GM18951 (cell line): Measurements from ENCODE around the gene PACSIN1.
"Not testable (repeated sequence)": the region's sequence is repeated elsewhere in the genome, so short reads cannot be mapped to it uniquely, and the experiment has no call there.

ENCODE experiments used
- POLR2A ChIP-seq: IDR thresholded peaks from 4 replicates; pipeline ENCODE4 v1.6.1; 2011; ENCODE audit warnings: mild to moderate bottlenecking; ENCODE audit not compliant: insufficient read length, insufficient read depth; ENCODE audit errors: extremely low read depth
- in situ Hi-C: fragments of 300-500 bp; cut with MboI; formaldehyde crosslinking; loops from one replicate; pipeline ENCODE4 v1.12.0; 2022; ENCODE audit warnings: low sequenced_read_pairs, mixed read lengths, inconsistent platforms; ENCODE audit not compliant: unreplicated experiment

Gene PACSIN1

DNA sequence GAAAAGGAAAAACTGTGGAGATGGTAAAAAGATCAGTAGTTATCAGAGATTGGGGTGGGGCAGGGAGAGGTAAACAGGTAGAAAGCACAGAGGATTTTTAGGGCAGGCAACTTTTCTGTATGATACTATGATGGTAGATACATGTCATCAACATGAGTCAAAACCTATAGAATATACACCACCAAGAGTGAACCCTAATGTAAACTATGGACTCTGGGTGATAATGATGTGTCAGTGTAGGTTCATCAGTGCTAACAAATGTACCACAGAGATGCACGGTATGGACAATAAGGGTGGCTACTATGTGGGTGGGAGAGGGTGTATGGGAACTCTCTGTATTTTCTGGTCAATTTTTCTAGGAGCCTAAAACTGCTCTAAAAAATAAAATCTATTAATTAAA is 18.5 kb downstream of the PACSIN1 start:
- in situ Hi-C loops = no loop called here
- TF ChIP-seq POLR2A = no peak

DNA sequence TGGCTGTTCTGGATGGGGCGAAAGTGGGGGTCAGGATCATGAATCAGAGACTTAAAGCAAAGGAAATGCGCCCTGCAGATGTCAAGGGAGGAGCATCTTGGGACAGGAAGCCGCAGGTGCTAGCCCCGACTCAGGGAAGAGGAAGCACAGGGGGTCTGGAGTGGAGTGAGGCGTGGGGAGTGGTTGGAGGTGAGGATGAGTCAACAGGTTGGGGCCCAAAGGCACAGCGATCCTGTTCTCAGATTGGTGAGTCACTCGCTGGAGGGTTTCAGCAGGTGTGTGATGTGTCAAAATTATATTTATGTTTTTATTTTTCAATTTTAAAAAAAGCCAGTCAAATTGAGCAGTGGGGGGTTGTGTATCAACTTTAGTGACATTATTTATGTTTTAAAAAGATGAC is 19.0 kb downstream of the PACSIN1 start:
- TF ChIP-seq POLR2A = no peak
- in situ Hi-C loops = no loop called here

DNA sequence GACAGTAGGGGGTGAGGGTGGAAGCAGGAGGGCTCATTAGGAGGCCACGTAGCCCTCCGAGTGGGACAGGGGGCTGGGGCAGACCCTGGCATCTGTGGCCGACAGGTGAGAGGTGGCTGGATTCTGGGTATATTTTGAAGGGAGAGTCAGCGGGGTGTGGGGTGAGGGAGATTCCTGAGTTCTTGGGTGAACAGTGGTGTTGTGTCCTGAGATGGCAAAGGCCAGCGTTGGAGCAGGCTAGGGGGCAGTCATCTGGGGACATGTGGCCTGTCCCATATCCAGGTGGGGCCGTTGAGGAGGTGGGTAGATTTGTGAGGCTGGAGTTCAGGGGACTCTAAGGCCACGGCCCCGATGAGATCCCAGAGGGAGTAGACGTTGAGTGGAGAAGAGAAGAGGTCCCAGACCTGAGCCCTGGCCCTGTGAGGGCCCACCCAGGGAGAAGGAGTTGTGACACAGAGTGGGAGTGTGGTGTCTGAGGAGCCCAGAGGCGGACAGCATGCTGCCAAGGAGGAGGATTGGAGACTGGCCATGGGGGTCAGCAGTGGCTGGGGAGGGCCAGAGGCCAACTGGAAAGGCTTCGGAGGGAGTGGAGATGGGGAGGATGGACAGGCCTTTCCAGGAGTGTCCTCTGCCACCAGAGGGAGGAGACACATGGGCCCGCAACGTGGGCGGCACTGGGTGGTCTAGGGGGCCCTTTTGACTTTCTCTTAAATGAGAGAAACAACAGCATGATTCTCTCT is 19.6 kb downstream of the PACSIN1 start:
- no peak for TF ChIP-seq POLR2A
- in situ Hi-C loops = no loop called here

DNA sequence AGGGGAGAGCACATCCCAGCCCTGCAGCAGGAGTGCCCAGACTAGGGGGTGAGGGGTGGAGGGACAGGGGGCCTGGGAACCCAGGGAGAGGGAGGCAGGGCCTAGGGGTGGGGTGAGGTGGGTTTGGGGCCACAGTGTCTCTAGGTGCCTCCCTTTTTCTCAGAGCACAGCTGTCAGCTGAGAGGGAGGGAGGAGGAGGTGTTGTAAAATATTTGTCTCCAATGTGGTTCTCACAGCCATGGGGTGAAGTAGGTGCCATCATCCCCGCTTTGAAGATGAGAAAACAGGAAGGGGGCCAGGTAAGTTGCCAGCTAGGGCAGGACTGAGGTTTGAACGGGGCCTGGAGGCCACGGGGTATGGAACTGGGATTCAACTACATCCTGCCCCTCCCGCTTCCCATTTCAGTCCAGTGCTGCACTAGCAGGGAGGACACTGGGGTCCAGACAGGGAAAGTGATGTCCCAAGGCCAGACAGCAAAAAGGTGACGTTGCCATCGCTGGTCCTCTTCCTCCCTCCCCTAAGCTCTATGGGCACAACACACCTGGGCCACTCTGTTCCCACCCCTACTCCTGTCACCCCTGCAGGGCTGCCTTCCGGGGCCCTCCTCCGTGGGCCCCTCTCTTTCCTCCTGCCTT is 20.3 kb downstream of the PACSIN1 start:
- TF ChIP-seq POLR2A = no peak
- in situ Hi-C loops = no loop called here

DNA sequence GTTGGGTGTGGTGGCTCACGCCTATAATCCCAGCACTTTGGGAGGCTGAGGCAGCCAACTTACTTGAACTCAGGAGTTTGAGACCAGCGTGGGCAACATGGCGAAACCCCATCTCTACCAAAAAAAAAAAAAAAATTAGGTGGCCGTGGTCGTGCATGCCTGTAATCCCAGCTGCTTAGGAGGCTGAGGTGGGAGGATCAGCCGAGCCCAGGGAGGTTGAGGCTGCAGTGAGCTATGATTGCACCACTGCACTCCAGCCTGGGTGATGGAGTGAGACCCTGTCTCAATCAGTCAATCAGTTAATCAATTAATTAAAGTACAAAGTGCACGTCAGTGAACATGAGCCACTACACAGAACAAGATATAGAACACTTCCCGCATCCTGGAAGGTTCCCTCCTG is 21.0 kb downstream of the PACSIN1 start:
- in situ Hi-C loops = not testable (repeated sequence)

DNA sequence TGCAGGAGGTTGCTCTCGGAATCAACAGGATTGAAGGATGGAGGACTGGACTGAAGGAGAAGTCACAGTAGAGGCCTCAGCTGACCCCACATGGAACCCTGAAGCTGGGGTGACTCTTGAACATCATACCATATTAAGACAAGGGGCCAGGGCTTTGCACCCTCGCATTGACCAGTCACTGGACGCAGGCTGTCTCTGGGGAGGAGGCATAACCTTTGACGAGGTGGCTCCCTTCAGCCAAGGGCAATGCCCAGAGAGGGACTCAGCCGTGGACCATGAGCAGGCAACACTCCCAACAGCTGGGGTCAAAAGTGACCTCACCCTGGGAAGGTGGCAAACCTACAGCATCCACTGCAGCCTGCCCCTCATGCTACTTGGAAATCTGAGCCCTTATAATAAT is 21.7 kb downstream of the PACSIN1 start:
- no peak for TF ChIP-seq POLR2A
- in situ Hi-C loops = no loop called here

DNA sequence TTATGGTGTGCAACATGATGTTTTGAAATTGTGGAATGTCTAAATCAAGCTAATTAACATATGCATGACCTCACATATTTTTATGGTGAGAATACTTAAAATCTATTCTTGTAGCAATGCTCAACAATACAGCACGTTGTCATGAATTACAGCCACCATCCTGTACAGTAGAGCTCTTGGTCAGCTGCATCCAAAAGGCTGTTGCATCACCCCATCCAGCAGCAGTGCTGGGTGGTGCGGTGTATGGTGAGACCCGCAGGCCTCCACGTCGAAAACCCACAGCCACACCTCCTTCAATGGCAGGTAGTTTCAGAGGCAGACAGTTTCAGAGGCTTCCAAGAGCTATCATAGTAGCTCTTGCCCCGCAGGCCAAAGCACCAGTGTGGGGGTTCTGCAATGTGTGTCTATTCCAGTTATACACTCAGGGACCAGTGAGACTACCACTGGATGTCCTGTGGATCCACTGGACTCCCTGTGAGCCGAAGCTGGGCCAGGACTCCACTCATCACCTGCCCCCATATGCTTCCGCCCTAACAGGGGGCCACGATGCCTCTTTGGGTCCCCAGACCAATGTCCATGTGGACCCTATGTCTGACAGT is 23.4 kb downstream of the PACSIN1 start:
- in situ Hi-C loops = no loop called here
- no peak for TF ChIP-seq POLR2A

DNA sequence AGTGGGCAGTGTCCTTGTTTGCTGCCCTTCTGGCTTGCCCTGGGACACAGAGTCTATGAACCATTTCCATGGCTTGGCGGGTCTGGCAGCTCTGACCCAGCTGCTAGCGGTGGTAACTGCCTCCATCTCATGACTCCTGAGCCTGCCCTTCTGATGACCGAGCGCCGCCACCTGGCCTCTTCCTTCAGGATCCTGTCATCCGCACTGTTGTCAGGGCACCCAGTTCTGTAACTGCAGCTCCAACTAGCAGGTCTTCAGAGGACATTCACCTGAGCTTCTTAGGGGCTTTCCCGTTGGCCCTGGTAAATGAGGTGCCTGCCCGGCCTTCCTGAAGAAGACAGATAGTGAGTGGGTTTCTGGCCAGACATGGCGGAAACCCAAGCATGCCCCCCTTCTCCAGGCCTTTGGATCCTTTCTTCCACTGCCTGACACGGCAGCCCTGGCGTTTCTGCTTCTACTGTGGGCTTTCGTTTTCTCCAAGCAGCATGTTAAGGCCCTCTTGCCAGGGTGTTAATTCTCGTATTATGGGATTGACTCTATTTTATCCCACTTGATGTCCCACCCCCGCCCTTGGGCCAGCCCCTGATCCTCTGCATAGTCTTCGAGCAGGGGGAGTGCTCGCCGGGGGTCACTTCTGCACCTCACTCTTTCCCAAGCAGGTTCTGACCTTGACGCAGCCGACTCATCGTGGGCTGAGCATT is 24.7 kb downstream of the PACSIN1 start:
- no peak for TF ChIP-seq POLR2A

DNA sequence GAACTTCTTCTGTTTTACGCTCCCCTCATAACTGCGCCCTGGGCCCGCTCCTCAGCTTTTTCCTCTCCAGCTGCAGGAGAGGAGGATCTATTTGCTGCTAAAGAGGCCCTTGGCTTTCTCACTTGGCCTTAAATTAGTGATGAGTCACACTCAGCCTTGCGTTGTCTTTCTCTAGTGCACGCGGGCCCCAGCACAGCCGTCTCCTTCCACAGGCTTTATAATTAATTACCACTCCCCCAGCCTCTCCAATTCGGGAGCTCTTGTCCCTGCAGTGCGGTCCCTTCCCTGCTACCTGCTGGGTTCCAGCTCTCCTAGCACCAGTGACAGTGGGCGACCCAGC is 25.2 kb downstream of the PACSIN1 start:
- in situ Hi-C loops = no loop called here
- no peak for TF ChIP-seq POLR2A

More for the DNA sequence above, 24.7 kb downstream of the PACSIN1 start:
- in situ Hi-C loops = no loop called here

DNA sequence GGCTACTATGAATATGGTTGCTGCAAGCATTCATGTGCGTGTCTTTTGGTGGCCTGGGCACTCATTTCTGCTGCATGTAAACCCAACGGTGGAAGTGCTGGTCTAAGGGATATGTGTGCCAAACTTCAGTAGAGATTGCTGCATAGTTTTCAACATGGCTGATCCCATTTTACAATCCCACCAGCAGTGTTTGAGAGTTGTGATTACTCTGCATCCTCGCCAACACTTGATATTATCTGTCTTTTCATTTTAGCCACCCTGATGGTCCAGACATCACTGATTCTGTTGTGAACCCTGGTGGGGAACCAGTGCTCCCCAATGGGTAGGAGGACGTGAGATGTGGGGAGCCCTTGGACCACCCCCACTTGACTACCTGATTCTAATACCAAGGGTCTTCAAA is 27.5 kb downstream of the PACSIN1 start:
- no peak for TF ChIP-seq POLR2A

DNA sequence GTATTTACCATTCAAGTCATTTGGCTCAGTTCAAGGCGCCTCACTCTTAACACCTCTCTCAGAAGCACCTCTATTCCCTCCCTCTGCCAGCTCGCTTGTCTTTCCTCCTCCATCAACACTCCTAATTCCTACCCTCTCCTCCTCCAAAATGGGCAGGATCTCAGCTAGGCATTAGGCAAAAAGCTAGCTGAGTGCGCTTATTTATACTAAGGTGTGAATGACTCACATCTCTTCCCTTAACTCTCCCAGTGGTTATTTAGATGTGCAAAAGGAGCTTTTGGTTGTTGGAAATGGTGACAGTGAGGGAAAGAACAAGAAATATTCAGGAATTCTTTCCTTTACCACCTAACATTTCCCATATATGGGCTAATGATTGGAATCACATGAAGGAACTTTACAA is 29.1 kb downstream of the PACSIN1 start:
- in situ Hi-C loops = no loop called here
- no peak for TF ChIP-seq POLR2A

More for the DNA sequence above, 27.5 kb downstream of the PACSIN1 start:
- in situ Hi-C loops = no loop called here

DNA sequence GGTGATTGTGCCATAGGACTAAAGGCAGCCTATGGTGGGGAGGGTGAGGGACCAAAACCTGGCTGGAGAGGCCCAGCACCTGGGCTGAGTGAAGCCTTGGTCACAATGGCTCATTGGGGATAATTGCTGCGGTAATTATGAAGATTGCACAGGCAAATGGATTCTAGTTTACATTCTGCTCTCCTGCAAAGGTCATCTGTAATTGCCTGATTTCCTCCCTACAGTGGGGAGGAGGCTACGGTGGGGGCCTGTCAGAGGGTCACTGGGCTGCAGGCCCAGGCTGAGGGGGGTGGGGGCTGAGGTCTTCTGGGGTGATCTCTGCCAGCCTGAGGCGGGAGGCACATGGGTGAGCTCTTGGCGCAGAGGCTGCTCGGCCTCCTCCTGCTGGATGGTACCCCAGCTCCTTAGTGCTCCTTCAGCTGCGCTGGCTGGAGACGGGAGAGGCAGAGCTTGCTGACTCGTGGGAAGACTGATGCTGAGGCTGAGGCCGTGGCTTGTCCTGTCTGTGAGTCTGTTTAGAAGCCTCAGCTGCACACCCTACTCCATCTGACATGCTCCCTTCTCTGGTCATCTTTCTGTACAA is 30.3 kb downstream of the PACSIN1 start:
- no peak for TF ChIP-seq POLR2A
- in situ Hi-C loops = no loop called here

DNA sequence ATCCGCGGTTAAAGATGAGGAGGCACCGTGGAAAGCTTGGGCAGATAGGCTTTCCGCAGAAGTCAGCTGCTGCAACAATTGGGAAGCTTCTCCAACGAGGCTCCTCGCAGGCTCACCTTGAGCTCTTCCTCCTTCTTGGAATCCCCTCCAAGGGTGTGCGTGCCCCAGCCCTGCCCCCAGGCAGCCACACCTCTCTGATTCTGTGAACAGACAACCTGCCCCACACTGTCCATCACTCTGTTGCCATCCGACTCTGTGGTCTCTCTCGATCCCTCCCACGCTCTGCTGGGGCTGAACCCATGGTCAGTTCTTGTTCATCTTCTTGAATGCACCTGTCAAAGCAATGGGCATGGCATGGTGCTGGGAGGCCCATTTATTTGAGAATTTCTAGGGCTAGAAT is 31.5 kb downstream of the PACSIN1 start:
- TF ChIP-seq POLR2A = no peak
- in situ Hi-C loops = no loop called here
